ENCODE measurements around the gene ZBTB43. TPM values are rescaled to one million over a fixed set of nuclear protein-coding genes. Genes with fewer than 3 reads are reported as not detected.

ZBTB43 gene
- total RNA-seq, 1 experiment from 2014 or later, result 32.4 TPM

- no peak for DNase-seq (ENCODE audit: unreplicated experiment)
- Mint-ChIP-seq H3K4me1 (ENCODE audit: insufficient read depth, unreplicated experiment) (peaks cover 21% of the 10 kb centered on the region), H3K4me3 (ENCODE audit: unreplicated experiment) (no peak overlapping the region), H3K27me3 (ENCODE audit: insufficient read depth, unreplicated experiment) (no peaks in the 10 kb centered on the region), H3K9me3 (ENCODE audit: unreplicated experiment) (no peaks in the 10 kb centered on the region), H3K27ac (ENCODE audit: low read depth, unreplicated experiment) (no peak overlapping the region), H3K36me3 (ENCODE audit: insufficient read depth, unreplicated experiment) (peaks cover 47% of the 10 kb centered on the region)
- no TSS peak for BruUV-seq (replicated peaks)
- intact Hi-C loops (cut with micrococcal nuclease), result no loop called here
- CTCF ChIA-PET, result no interaction called here
- TF ChIP-seq, protein P1, sequence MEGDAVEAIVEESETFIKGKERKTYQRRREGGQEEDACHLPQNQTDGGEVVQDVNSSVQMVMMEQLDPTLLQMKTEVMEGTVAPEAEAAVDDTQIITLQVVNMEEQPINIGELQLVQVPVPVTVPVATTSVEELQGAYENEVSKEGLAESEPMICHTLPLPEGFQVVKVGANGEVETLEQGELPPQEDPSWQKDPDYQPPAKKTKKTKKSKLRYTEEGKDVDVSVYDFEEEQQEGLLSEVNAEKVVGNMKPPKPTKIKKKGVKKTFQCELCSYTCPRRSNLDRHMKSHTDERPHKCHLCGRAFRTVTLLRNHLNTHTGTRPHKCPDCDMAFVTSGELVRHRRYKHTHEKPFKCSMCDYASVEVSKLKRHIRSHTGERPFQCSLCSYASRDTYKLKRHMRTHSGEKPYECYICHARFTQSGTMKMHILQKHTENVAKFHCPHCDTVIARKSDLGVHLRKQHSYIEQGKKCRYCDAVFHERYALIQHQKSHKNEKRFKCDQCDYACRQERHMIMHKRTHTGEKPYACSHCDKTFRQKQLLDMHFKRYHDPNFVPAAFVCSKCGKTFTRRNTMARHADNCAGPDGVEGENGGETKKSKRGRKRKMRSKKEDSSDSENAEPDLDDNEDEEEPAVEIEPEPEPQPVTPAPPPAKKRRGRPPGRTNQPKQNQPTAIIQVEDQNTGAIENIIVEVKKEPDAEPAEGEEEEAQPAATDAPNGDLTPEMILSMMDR (IDR thresholded peaks at IDR 0.05; ENCODE audit: unreplicated experiment), result no peak
- POLR2A ChIA-PET, result interaction anchor here (0.6 to 1.0 kb wide), 2 partner anchors 19 to 39 kb away, joined by 3 read pairs; no protein-coding TSS in a partner anchor
These were observed 59.9 kb downstream of the ZBTB43 start for GRCh38 chr9:126864771-126865170.

- Mint-ChIP-seq H3K4me3 (ENCODE audit: unreplicated experiment) (no peak overlapping the region), H3K27me3 (ENCODE audit: insufficient read depth, unreplicated experiment) (no peaks in the 10 kb centered on the region), H3K9me3 (ENCODE audit: unreplicated experiment) (no peaks in the 10 kb centered on the region), H3K27ac (ENCODE audit: low read depth, unreplicated experiment) (no peak overlapping the region), H3K36me3 (ENCODE audit: insufficient read depth, unreplicated experiment) (peaks cover 32% of the 10 kb centered on the region), H3K4me1 (ENCODE audit: insufficient read depth, unreplicated experiment) (peaks cover 6% of the 10 kb centered on the region)
- ChIA-PET POLR2A (interaction anchor here (1.1 to 2.4 kb wide), 3 partner anchors 11 to 60 kb away, joined by 3 to 11 read pairs (median 3); no protein-coding TSS in a partner anchor), CTCF (interaction anchor here (1.5 kb wide), 1 partner anchor 10 kb away, joined by 7 read pairs; no protein-coding TSS in a partner anchor)
- no TSS peak for BruUV-seq (replicated peaks)
- intact Hi-C loops (cut with micrococcal nuclease), result no loop called here
- TF ChIP-seq, protein P1 (IDR thresholded peaks at IDR 0.05; ENCODE audit: unreplicated experiment), result no peak
- peak; percentile 54 for DNase-seq (ENCODE audit: unreplicated experiment)
These were observed 64.5 kb downstream of the ZBTB43 start for GRCh38 chr9:126869368-126869767.

DNA sequence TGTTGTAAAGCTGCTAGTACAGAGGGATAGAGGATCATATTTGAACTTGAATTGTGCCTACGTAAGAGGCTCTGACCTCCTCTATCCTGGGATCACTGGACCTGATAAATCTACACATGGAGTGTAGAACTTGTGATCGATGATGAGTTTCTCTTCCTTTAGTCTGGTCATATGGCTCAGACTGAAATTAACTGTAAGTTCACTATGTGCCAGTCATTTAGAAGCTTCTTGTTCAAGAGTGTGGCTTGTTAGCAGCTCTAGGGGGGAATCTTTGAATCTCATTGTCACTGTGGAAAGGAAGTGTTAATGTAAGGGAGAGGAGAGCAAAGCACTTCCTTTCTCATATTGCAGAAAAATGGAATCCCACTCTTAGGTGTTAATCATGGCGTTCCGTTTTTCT lies 67.7 kb downstream of the ZBTB43 start:
- H3K9me3 Mint-ChIP-seq (ENCODE audit: unreplicated experiment), result no peaks in the 10 kb centered on the region
- no TSS peak for BruUV-seq (replicated peaks)
- no peaks in the 10 kb centered on the region for H3K27me3 Mint-ChIP-seq (ENCODE audit: insufficient read depth, unreplicated experiment)
- peaks cover 11% of the 10 kb centered on the region for H3K36me3 Mint-ChIP-seq (ENCODE audit: insufficient read depth, unreplicated experiment)
- H3K4me1 Mint-ChIP-seq (ENCODE audit: insufficient read depth, unreplicated experiment), result peaks cover 6% of the 10 kb centered on the region
- TF ChIP-seq, protein P1 (IDR thresholded peaks at IDR 0.05; ENCODE audit: unreplicated experiment), result no peak
- CTCF ChIA-PET, result interaction anchor here (0.6 to 2.0 kb wide), 2 partner anchors 14 to 143 kb away, joined by 3 to 5 read pairs; no protein-coding TSS in a partner anchor
- no peak for DNase-seq (ENCODE audit: unreplicated experiment)
- peak overlapping the region; percentile 16 for H3K27ac Mint-ChIP-seq (ENCODE audit: low read depth, unreplicated experiment)
- intact Hi-C loops (cut with micrococcal nuclease), result no loop called here
- H3K4me3 Mint-ChIP-seq (ENCODE audit: unreplicated experiment), result no peak overlapping the region
- POLR2A ChIA-PET, result no interaction called here

- TF ChIP-seq, protein P1 (IDR thresholded peaks at IDR 0.05; ENCODE audit: unreplicated experiment), result no peak
- no peaks in the 10 kb centered on the region for H3K9me3 Mint-ChIP-seq (ENCODE audit: unreplicated experiment)
- peaks cover 10% of the 10 kb centered on the region for H3K36me3 Mint-ChIP-seq (ENCODE audit: insufficient read depth, unreplicated experiment)
- ChIA-PET POLR2A (no interaction called here), CTCF (no interaction called here)
- peaks cover 6% of the 10 kb centered on the region for H3K4me1 Mint-ChIP-seq (ENCODE audit: insufficient read depth, unreplicated experiment)
- BruUV-seq (replicated peaks), result no TSS peak
- no peaks in the 10 kb centered on the region for H3K27me3 Mint-ChIP-seq (ENCODE audit: insufficient read depth, unreplicated experiment)
- H3K4me3 Mint-ChIP-seq (ENCODE audit: unreplicated experiment), result no peak overlapping the region
- H3K27ac Mint-ChIP-seq (ENCODE audit: low read depth, unreplicated experiment), result no peak overlapping the region
- intact Hi-C loops (cut with micrococcal nuclease), result no loop called here
- no peak for DNase-seq (ENCODE audit: unreplicated experiment)
These were observed 69.9 kb downstream of the ZBTB43 start for GRCh38 chr9:126874546-126875314.
